K562 (cell line): ENCODE data around the gene UBAC2. TPM values are rescaled to one million over a fixed set of nuclear protein-coding genes. Genes with fewer than 3 reads are reported as not detected.

ENCODE experiments used
- ATAC-seq: fragments of 200-7000 bp; cut with Tn5 transposase; 3 replicates; pipeline ENCODE4 v1.9.1; 2020; ENCODE audit warnings: moderate library complexity
- BruUV-seq: library from RNA; stranded (reverse); fragments of 400-500 nt; replicated peaks from 2 replicates; lab custom pipeline; 2021; lab: Mats Ljungman, UMichigan
- CTCF ChIA-PET: fragments of 300-600 bp; formaldehyde crosslinking; extraction: SDS; loops from one replicate; lab custom pipeline; 2021; ENCODE audit warnings: low intra/inter-chr PET ratio; lab: Yijun Ruan, JAX
- POLR2A ChIA-PET: fragments of 300-600, 350-650 bp; sonication (Branson Sonifier 250); formaldehyde crosslinking; extraction: SDS; loops from one replicate; lab custom pipeline; 2021; ENCODE audit warnings: antibody characterized with exemption, inconsistent platforms; lab: Yijun Ruan, JAX
- DNase-seq, 4 experiments: peaks; one replicate each; pipeline versions ENCODE4 v3.0.0 to v3.0.0-alpha.2; 2011 to 2018; ENCODE audit warnings: low spot score in 3 of 4, mixed read lengths in 3 of 4; ENCODE audit errors: extremely low read depth in 1 of 4
- FAIRE-seq: peaks from 2 replicates; lab custom pipeline; 2011; peaks lifted over from hg19 to GRCh38; lab: Jason Lieb, UNC
- H2AFZ ChIP-seq: 2 replicates; pipeline ENCODE4 v1.6.0; 2011; ENCODE audit warnings: low read depth, low read length, control low read depth, inconsistent platforms
- H3K27ac ChIP-seq: fragments of 200-600 bp; 3 replicates; pipeline ENCODE4 v1.8.0; 2011; ENCODE audit warnings: low read depth, mild to moderate bottlenecking, control low read depth, inconsistent platforms, low read length, moderate library complexity, mixed read lengths; ENCODE audit errors: extremely low read depth
- H3K27me3 ChIP-seq, 2 experiments: fragments of 300-600 bp in 1 of 2; 2 replicates in 1 of 2; 3 replicates in 1 of 2; pipeline versions ENCODE4 v1.6.0 to v1.8.0; 2011; ENCODE audit warnings: inconsistent platforms in 2 of 2, low read length in 2 of 2, mild to moderate bottlenecking in 1 of 2, mixed read lengths in 1 of 2, moderate library complexity in 1 of 2; ENCODE audit not compliant: control insufficient read depth in 2 of 2, insufficient read depth in 2 of 2
- H3K36me3 ChIP-seq: fragments of 300-600 bp; 3 replicates; pipeline ENCODE4 v1.8.0; 2011; ENCODE audit warnings: mild to moderate bottlenecking, low read length, inconsistent platforms; ENCODE audit not compliant: control insufficient read depth, insufficient read depth
- H3K4me1 ChIP-seq, 2 experiments: fragments of 200-600 bp in 1 of 2; replicated peaks in 1 of 2; 2 replicates in 1 of 2; 3 replicates in 1 of 2; pipeline versions ENCODE4 v1.5.1 to v1.8.0; 2011; ENCODE audit warnings: inconsistent platforms in 2 of 2, low read length in 2 of 2, mild to moderate bottlenecking in 1 of 2, mixed read lengths in 1 of 2, moderate library complexity in 1 of 2; ENCODE audit not compliant: control insufficient read depth in 2 of 2, insufficient read depth in 2 of 2
- H3K4me2 ChIP-seq: 2 replicates; pipeline ENCODE4 v1.6.1; 2011; ENCODE audit warnings: low read length, control low read depth, inconsistent platforms, mixed read lengths; ENCODE audit not compliant: insufficient read depth
- H3K4me3 ChIP-seq: fragments of 200-600 bp; sonication (generic), shearing (Covaris generic); 2 replicates; pipeline ENCODE4 v1.5.1; 2016; ENCODE audit warnings: control low read depth, inconsistent platforms
- H3K79me2 ChIP-seq: fragments of 200-600 bp; 3 replicates; pipeline ENCODE4 v1.8.0; 2011; ENCODE audit warnings: low read length, inconsistent platforms; ENCODE audit not compliant: control insufficient read depth, insufficient read depth
- H3K9ac ChIP-seq, 2 experiments: 2 replicates each; pipeline versions ENCODE4 v1.6.0 to v1.6.1; 2011; ENCODE audit warnings: low read depth in 2 of 2, low read length in 2 of 2, control low read depth in 1 of 2, inconsistent platforms in 1 of 2, mild to moderate bottlenecking in 1 of 2, mixed read lengths in 1 of 2; ENCODE audit not compliant: insufficient read depth in 1 of 2
- H3K9me1 ChIP-seq: one replicate; pipeline ENCODE4 v1.6.0; 2011; ENCODE audit warnings: inconsistent platforms, mild to moderate bottlenecking, low read length, moderate library complexity; ENCODE audit not compliant: control insufficient read depth, insufficient read depth
- H3K9me3 ChIP-seq: replicated peaks from 2 replicates; pipeline ENCODE4 v1.5.1; 2011; ENCODE audit warnings: low read depth, low read length, inconsistent platforms; ENCODE audit not compliant: control insufficient read depth, insufficient read depth
- H4K20me1 ChIP-seq: replicated peaks from 2 replicates; pipeline ENCODE4 v1.6.1; 2011; ENCODE audit warnings: low read length, inconsistent platforms, mixed read lengths; ENCODE audit not compliant: control insufficient read depth, insufficient read depth
- CBX2 ChIP-seq: fragments of 200-600 bp; sonication (generic); IDR thresholded peaks from one replicate; pipeline ENCODE4 v1.6.1; 2012; ENCODE audit warnings: mild to moderate bottlenecking, low read length, inconsistent platforms; ENCODE audit not compliant: insufficient read depth, poor library complexity, severe bottlenecking
- CREM ChIP-seq: IDR thresholded peaks from 2 replicates; pipeline ENCODE4 v1.6.1; 2014; ENCODE audit warnings: antibody characterized with exemption, low read depth
- FOXA3 ChIP-seq, 2 experiments: fragments of 450-650 bp in 1 of 2; sonication (generic) in 1 of 2; formaldehyde crosslinking; IDR thresholded peaks in 1 of 2; conservative IDR thresholded peaks in 1 of 2; 2 replicates each; pipeline versions ENCODE4 v1.4.0 to v1.8.0; 2020 to 2022; ENCODE audit warnings: mild to moderate bottlenecking in 2 of 2, missing genetic modification reagents in 1 of 2
- GATA2 ChIP-seq: sonication (generic); formaldehyde crosslinking; IDR thresholded peaks from 2 replicates; pipeline ENCODE4 v1.4.0; 2020; ENCODE audit warnings: mild to moderate bottlenecking, missing genetic modification reagents
- HNRNPL ChIP-seq: fragments of 200-400 bp; formaldehyde crosslinking; IDR thresholded peaks from 2 replicates; pipeline ENCODE4 v1.6.1; 2017; ENCODE audit warnings: low read depth, mild to moderate bottlenecking, low read length
- NFE2L1 ChIP-seq: fragments of 450-650 bp; IDR thresholded peaks from 2 replicates; pipeline ENCODE4 v1.6.1; 2016; ENCODE audit warnings: missing genetic modification characterization, low read depth, mild to moderate bottlenecking, missing compliant biosample characterization, moderate library complexity, borderline replicate concordance
- RUNX1 ChIP-seq: sonication (generic); IDR thresholded peaks from 2 replicates; pipeline ENCODE4 v1.6.1; 2016; ENCODE audit warnings: antibody characterized with exemption, low read depth
- SIN3A ChIP-seq, 2 experiments: fragments of 150-350 bp in 1 of 2; IDR thresholded peaks; 2 replicates each; pipeline ENCODE4 v1.6.1; 2011 to 2016; ENCODE audit warnings: borderline replicate concordance in 2 of 2, low read depth in 2 of 2, low read length in 2 of 2, mild to moderate bottlenecking in 2 of 2, moderate library complexity in 2 of 2; ENCODE audit not compliant: control insufficient read depth in 1 of 2
- TFE3 ChIP-seq: fragments of 450-650 bp; formaldehyde crosslinking; IDR thresholded peaks from 2 replicates; pipeline ENCODE4 v1.4.0; 2020; ENCODE audit warnings: mild to moderate bottlenecking, mixed read lengths
- YY1 ChIP-seq, 3 experiments: IDR thresholded peaks; 2 replicates each; pipeline ENCODE4 v1.6.1; 2011; ENCODE audit warnings: low read length in 2 of 3, mild to moderate bottlenecking in 2 of 3, moderate library complexity in 2 of 3, borderline replicate concordance in 1 of 3, control low read depth in 1 of 3, low read depth in 1 of 3; ENCODE audit not compliant: insufficient read depth in 3 of 3, insufficient replicate concordance in 2 of 3, control insufficient read depth in 1 of 3, insufficient read length in 1 of 3; ENCODE audit errors: extremely low read depth in 1 of 3
- ZNF133 ChIP-seq: fragments of 250-450 bp; sonication (Bioruptor Pico); IDR thresholded peaks from 2 replicates; pipeline ENCODE4 v1.4.0; 2020; ENCODE audit warnings: mild to moderate bottlenecking
- ZNF395 ChIP-seq: fragments of 200-800 bp; sonication (Bioruptor generic); IDR thresholded peaks from 2 replicates; pipeline ENCODE4 v1.6.1; 2017; ENCODE audit warnings: missing genetic modification characterization, missing compliant biosample characterization
- ZNF77 ChIP-seq: fragments of 250-450 bp; sonication (Bioruptor Pico); IDR thresholded peaks from 2 replicates; pipeline ENCODE4 v1.5.0; 2020
- WGBS: fragments of 100-300 bp; shearing (Covaris generic); methylation state at CpG from one replicate; pipeline ENCODE4 v1.1.6; 2016; ENCODE audit warnings: low coverage, mixed read lengths; ENCODE audit not compliant: insufficient coverage; ENCODE audit errors: missing lambda C conversion rate; 5-methylcytosine and 5-hydroxymethylcytosine counted together
- in situ Hi-C: fragments of 300-500 bp; cut with MboI; formaldehyde crosslinking; loops from 4 replicates; pipeline ENCODE4 v1.15.0; 2018; ENCODE audit warnings: inconsistent platforms, mixed read lengths
- intact Hi-C: fragments of 100-400 bp; cut with micrococcal nuclease; formaldehyde crosslinking; loops from 2 replicates; pipeline ENCODE4 v1.14.2; 2022
- polyA plus RNA-seq, 8 experiments: library from polyadenylated mRNA; depleted of rRNA in 4 of 8; stranded (reverse) in 5 of 8; unstranded in 3 of 8; fragments of >200 nt; fragmentation: Nextera tagmentation in 2 of 8; fragmentation: Illumina TruSeq in 1 of 8; extraction: Ambion mirVana in 2 of 8; extraction: Trizol in 1 of 8; gene quantifications; 2 replicates each; pipeline versions ENCODE4 v1.2.1 to v1.2.3, GENCODE V29; 2011 to 2014; ENCODE audit warnings: inconsistent platforms in 1 of 8, missing spikeins in 1 of 8
- total RNA-seq, 7 experiments: library from RNA; depleted of rRNA in 6 of 7; stranded (reverse); fragments of >200 nt in 6 of 7; fragmentation: Illumina TruSeq in 2 of 7; extraction: Trizol in 2 of 7; gene quantifications; 2 replicates each; pipeline versions ENCODE4 v1.2.1 to v1.2.3, GENCODE V29; 2011 to 2021; ENCODE audit warnings: low replicate concordance in 1 of 7

Gene UBAC2
- total and polyA plus RNA-seq, 9 of the 15 experiments (the other 6 are each of a cell fraction or from before 2014, with no cell fraction given): 6.0 to 84.1 (median 32.3) TPM

GRCh38 chr13:99280166-99280565 lies 79.5 kb downstream of the UBAC2 start:
- POLR2A ChIA-PET: interaction anchor here (1.4 kb wide), 1 partner anchor 11 kb away, joined by 3 read pairs; no protein-coding TSS in a partner anchor
- in situ Hi-C loops (no loop called here), intact Hi-C loops (no loop called here)
- no peaks in the 10 kb centered on the region for H3K79me2 ChIP-seq
- CTCF ChIA-PET: no interaction called here
- H3K36me3 ChIP-seq: peaks cover 22% of the 10 kb centered on the region; the same call in 2 of the 3 replicates
- H3K27me3 ChIP-seq: no peaks in the 10 kb centered on the region
- WGBS: 89% methylated on average over 3 of the region's 3 CpGs
- H3K4me2 ChIP-seq: no peak overlapping the region
- no peak overlapping the region for H3K27ac ChIP-seq
- H2AFZ ChIP-seq: no peak overlapping the region
- H3K9me1 ChIP-seq: no peaks in the 10 kb centered on the region
- DNase-seq (no peak), FAIRE-seq (no peak), ATAC-seq (no peak)
- no peaks in the 10 kb centered on the region for H4K20me1 ChIP-seq
- H3K9me3 ChIP-seq: no peaks in the 10 kb centered on the region
- H3K9ac ChIP-seq: no peak overlapping the region
- H3K4me1 ChIP-seq: no peaks in the 10 kb centered on the region; a peak in 1 of 5 replicates
- no TSS peak for BruUV-seq
- no peak overlapping the region for H3K4me3 ChIP-seq
- TF ChIP-seq NFE2L1 (tag) (no peak), ZNF133 (CRISPR knock-in tag) (no peak), YY1 (IDR thresholded peaks at IDR 0.05; ENCODE audit: borderline replicate concordance in 1 of 3, control insufficient read depth in 1 of 3, extremely low read depth in 1 of 3, insufficient read depth in 3 of 3, insufficient read length in 1 of 3, insufficient replicate concordance in 2 of 3, low read depth in 1 of 3, low read length in 2 of 3) (no peak), ZNF77 (CRISPR knock-in tag) (no peak), RUNX1 (no peak), HNRNPL (no peak), ZNF395 (CRISPR knock-in tag) (no peak), FOXA3 (CRISPR knock-in tag; conservative IDR thresholded peaks at IDR 0.05 in 1 of 2, IDR thresholded peaks at IDR 0.05 in 1 of 2) (no peak), CBX2 (no peak), GATA2 (no peak), SIN3A (IDR thresholded peaks at IDR 0.05; ENCODE audit: borderline replicate concordance in 2 of 2, control insufficient read depth in 1 of 2, low read depth in 2 of 2, low read length in 2 of 2) (no peak), TFE3 (CRISPR knock-in tag) (no peak), CREM (no peak)
